Hematopoietic multipotent progenitor cell treated with erythropoietin and hydrocortisone succinate and interleukin-3 and kit ligand, for 8 days (in vitro differentiated cells): ENCODE data around the gene CHADL.
"Not testable (repeated sequence)": the region's sequence is repeated elsewhere in the genome, so short reads cannot be mapped to it uniquely, and the experiment has no call there.

ENCODE experiments used
- DNase-seq: peaks from one replicate; pipeline ENCODE4 v3.0.0-alpha.2; 2015

CHADL gene

DNA sequence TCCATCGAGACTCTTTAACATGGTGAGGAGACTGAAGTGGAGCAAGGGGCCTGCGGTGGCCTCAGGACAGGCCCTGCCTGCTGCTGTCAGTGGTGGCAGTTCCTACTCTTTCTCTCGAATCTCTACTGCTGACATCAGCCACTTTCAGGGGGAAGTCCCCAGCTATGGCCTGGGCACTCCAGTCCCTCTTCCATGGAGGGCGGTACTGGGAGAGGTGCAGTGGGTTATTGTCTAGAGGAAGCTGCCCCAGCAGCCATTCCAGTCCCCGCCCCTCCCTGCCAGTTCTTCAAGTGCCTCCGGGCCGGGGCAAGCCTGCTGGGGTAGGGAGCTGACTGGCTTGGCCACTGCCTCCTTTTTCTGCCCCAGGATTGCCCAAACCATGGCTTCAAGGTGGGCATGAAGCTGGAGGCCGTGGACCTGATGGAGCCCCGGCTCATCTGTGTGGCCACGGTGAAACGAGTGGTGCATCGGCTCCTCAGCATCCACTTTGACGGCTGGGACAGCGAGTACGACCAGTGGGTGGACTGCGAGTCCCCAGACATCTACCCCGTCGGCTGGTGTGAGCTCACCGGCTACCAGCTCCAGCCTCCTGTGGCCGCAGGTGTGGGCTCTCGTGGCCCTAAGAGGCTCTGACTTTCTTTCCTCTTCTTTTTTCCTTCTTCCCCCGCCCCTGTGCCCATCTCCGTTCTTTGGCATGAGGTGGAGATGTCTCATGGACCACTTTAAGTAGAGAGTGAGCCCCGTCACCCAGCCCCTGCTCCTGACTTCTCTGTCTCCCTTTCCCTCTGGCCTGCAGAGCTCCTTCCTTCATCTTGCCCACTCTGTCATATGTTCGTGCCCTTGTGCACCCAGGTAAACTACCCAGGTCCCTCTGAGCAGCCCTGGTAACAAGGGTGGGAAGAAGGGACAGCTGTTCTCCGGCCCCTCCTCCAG is 13.7 kb downstream of the CHADL start:
- DNase-seq: no peak

DNA sequence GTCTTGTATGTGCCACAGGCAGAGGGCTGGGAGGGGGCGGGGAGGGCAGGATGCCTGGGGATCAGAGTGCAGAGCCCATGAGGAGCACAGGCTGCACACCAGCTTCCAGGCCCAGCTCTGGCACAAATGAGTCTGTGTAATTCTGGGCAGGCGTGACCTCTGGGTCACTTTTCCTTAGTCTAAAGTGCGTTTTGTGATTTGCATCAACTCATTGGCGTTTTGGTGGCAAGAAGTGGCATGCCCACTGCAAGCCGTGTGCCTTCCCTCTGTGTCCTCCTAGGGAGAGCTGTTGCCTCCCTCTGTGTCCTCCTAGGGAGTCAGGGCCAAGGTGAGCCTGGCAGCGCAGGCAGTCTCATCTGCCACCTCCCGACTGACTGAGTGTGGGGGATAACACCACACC is 17.2 kb downstream of the CHADL start:
- no peak for DNase-seq

DNA sequence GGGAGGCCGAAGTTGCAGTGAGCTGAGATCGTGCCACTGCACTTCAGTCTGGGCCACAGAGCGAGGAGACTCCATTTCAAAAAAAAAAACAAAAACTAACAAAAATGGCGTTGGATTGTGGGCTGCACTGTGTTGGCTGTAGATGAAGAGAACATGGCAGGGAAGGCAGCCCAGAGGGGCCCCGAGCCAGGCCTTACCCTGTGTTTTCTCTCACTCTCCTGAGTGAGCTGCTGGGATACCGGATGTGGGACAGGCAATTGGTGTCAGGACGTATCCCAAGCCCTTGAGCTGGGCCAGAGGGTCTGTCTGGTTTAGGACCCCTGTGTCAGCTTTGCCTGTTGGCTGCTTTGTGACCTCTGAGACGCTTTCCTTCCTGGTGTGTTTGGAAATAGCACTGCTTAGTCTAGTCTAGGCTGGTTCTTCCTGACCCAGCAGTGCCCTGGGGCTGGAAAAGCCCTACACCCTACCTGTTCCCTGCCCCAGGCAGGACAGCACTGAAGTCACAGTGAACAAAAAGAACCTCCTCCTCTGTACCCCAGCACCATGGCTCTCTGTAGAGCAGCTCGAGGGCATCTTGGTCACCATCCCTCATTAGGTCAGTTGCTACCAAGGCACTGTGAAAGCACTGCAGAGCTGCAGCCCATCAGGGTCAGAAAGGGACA is 17.8 kb downstream of the CHADL start:
- no peak for DNase-seq

DNA sequence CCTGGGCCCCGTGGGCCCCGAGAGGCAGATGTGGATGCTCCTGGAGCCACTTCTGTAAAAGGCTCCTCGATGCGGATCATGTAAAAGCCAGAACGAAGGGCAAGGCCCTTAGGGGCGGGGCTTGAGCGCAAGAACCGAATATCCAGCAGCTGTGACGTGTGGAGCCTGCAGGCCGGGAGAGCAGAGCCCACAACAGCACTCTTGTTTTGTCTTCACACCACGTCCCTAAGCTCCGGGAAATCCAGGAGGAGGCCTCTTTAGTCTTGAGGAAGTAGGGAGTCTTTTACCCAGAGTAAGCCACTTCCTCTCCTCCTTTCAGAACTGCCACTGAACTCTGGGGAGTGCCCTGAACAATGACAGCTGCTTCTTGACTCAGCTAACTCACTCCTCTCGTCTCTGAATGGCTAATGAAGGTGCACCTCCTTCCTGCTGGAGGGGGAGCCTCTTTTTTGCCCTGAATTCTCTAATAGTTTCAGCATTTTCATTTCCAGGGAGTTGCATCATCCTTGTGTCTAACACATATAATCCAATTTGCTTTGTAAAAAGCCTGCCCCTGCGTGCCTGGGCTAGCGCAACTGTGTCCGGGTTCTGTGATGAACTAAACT is 23.1 kb downstream of the CHADL start:
- peak; percentile 41 for DNase-seq

DNA sequence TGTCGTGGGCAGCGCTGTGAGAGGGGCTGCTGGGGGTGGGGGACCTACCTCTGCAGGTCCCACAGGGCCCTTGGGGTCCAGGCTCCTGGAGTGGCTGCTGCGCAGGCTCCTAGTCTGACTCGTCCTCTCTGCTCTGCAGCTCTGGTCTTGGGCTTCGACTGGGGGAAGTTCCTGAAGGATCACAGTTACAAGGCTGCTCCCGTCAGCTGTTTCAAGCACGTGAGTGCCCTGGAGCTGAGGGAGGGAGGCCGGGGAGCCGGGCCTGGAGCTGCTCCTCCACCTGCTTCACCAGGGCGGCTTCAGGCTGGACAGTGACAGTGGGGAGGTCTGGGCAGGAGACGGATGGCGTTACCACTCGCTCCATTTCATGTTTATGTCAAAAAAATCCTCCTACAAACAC is 23.7 kb downstream of the CHADL start:
- DNase-seq: no peak

DNA sequence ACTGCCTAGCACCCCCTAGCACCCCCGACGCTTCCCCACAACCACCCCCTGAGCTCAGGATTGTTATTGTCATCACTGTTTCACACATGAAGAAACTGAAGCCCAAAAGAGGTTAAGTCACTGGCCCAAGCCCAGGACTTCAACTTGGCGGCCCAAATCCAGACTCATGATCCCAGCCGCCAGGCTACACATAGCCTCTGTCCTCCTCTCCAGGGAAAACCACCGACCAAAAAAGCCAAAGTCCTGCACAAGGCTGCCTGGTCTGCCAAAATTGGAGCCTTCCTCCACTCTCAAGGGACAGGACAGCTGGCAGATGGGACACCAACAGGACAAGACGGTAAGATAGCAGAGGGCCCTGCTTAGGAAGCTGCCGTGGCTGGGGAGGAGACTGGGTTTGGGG is 24.8 kb downstream of the CHADL start:
- no peak for DNase-seq

DNA sequence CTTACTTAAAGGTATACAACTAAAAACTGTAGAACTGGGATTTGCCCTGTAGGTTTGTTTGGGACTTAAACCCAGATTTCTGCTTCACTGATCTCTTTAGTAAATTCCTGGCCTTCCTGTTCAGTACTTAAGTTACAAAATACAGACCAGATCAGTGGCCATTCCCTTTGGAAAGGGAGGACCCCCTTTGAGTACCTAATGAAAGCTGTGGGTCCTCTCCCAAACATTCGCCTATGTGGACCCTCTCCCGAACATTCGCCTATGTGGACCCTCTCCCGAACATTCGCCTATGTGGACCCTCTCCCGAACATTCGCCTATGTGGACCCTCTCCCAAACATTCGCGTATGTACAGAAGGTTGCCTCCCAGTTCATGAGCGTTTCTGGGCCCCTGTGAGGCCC is 25.3 kb downstream of the CHADL start:
- no peak for DNase-seq

DNA sequence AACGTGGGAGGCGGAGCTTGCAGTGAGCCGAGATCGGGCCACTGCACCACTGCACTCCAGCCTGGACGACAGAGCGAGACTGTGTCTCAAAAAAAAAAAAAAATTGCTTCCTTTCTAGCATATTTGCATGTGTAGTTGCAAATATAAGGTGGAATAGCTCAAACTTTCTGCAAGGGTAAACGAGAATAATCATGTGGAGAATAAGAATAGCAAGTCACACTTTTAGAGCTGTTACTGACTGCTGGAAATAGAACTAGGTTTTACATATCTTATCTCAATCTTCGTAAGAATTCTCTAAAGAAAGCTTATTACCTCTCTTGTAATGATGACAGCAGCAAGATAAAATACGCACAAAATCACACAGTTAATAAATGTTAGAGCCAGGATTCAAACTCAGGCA is 34.0 kb downstream of the CHADL start:
- DNase-seq: no peak

DNA sequence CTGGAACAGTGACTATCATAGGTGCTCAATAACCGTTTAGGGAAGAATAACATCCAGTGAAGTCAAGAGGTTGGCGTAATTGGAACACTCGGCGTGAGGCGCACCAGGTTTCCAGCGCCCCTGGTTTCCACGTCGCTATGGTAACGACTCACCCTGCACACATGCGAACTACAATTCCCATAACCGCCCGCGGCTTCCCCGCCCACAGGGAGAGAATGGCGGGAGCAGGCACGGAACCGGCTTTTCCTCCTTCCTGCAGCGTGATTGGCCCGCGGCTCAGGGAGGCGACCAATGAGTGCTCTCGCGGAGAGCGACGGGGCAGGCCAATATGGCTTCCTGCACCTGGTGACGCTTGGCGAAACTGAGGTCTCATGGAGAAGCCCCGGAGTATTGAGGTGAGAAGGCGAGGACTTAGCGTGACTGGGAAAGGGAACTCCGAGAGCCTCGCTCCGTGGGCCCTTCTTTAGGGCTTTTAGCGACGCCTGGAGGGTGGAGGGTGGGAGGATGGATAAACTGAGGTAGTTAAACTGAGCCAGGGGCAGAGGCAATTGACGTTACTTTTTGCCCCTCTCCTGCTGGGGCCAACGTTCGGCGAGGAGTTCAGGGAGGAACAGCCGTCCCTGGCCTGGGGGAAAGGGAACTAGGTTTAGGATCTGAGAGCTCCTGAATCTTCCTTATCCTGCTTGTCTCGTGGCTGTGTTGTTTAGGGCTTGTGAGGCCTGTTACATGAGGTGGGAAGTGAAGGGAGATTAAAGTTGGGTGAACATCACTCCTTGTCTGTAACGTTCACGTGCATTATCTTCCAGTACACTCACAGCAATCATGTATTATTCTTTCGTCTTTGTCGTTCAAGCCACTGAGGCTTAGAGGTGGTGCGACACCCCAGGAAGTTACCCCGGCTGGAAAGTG is 35.5 kb downstream of the CHADL start, which contains the start of gene L3MBTL2:
TSS of gene L3MBTL2 (plus strand) at position 321 of the 909 bp plus-strand sequence. CDS start at position 372, 51 bp downstream.
- peak; percentile 98 for DNase-seq

DNA sequence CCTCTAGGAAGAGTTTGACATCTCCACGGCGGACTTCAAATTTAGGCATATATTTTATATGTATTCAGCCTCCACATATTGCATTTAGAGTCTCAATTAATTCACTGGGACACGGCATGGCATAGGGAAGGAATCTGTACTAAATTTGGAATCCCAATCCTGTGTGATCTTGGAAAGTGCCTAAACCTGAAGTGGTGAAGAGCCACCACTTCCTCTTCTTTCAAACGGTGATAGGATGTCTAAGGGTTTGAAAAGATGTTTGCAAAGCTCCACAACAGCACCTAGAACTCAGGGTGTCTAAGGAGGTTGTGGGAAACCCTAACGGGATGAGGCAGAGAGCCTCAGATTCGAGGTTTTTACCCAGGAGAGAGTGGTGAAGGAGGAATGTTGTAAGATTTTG is 36.7 kb downstream of the CHADL start:
- no peak for DNase-seq

DNA sequence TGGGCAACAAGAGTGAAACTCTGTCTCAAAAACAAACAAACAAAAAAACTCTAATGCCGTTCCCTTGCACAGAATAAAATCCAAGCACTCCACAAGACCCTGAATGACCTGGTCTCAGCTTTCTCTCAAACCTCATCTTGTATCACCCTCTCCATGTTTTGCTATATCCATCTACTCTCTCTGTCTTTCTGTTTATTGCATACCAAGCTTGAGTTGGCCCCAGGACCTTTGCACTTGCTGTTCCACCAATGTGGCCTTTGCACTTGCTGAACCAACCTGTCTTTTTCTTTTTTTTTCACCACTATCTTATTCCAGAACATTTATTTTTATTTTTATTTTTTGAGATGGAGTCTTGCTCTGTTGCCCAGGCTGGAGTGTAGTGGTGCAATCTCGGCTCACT is 37.6 kb downstream of the CHADL start:
- DNase-seq: no peak

DNA sequence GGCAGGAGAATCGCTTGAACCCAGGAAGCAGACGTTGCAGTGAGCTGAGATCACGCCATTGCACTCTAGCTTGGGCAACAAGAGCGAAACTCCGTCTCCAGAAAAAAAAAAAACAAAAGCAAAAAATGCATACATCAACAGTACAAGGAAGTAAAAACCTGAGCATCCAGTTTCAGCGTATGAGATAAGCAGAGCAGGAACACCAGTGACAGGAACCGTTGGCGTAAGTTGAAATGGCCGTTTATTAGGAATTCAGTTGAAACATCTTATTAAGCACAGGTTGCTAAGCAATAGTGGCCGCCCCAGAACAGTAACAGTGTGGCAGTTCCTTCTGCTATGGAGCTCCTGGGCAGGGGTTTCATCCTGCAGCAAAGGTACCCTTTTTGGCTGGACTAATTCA is 39.6 kb downstream of the CHADL start:
- no peak for DNase-seq

DNA sequence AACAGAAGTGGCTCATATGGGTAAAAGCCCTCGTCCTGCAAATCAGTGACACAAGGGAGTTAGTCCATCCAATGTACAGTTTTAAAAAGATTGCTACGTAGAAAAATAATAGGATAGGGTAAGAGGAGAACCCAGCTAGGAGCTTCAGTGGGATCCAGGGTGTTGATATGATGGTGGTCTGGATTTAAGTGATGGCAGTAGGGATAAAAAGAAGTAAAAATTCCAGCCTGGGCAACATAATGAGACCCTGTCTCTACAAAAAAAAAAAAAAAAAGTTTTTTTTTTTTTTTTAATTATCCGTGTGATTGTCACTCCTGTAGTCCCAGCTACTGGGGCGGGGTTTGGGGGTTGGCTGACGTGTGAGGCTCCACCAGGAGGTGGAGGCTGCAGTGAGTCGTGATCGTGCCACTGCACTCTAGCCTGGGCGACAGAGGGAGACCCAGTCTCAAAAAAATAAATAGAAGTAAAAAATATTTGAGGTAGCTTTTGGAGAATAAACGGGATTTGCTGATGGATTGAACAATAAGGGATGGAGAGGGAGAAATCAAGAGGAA is 42.6 kb downstream of the CHADL start:
- peak; percentile 57 for DNase-seq

DNA sequence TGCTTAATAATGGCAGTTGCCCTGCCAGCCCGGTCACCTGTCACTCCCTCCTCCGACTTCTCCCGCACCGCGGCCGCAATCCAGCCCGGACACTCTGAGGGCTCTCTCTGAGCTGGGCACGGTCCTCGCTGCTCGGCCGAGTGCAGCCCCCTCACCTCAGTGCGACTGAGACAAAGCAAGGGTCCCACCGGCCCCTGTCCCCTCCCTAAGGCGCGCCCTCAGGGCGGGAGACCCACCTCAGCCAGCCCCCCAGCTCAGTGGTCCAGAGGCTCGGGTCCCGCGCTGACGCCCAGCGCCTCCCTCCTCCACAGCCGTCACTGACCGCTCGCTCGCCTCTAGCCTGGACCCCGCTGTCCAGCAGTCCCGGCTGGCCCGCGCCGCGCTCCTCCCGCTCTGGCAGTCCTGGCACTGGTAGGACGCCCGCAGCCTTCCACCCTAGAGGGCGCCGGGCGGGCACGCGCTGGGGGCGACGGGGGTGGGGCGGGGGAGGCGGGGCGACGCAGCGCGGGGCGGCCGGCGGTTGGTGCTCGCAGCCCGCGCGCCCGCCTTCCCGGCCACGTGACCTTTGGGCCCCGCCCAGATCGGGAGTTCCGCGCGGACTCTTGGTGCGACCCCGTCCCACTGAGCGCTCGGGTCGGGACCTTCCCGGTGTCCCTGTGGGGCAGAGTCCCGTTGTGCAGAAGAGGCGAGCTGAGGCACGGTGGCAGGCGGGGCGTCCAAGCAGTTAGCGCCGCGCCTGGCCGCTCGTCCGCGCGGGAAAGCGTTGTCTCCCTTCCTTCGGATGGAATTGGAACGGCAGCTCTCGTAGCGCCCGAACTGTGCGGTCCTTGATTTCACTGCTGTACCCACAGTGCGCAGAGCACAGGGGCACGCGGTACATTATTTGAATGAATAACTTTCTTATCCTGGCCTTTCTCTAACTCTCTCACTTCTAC is 43.4 kb downstream of the CHADL start:
- DNase-seq: peak; percentile 76

DNA sequence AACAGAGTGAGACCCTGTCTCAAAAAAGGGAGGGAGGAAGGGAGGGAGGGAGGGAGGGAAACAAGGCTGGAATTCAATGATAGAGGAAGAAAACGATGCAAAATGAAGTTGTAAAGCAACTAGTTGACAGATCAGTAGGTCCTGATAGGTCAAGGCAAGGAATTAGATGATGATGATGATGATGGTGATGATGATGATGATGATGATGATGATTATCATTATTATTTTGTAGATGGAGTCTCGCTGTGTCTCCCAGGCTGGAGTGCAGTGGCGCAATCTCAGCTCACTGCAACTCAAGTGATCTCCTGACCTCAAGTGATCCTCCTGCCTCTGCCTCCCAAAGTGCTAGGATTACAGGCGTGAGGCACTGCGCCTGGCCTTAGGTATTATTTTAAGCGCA is 46.9 kb downstream of the CHADL start:
- no peak for DNase-seq

DNA sequence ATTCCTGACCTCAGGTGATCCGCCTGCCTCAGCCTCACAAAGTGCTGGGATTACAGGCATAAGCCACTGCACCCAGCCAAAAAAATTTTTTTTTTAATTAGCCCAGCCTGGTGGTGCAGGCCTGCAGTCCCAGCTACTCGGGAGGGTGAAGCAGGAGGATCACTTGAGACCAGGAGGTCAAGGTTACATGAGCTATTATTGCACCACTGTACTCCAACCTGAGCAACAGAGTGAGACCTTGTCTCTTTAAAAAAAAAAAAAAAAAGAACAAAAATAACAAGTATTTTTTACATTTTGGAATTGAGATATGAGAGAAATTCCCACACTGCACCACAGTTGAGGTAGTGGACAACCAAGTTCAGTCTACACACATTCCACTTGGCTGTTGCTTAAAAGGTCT is 49.3 kb downstream of the CHADL start:
- DNase-seq: no peak

DNA sequence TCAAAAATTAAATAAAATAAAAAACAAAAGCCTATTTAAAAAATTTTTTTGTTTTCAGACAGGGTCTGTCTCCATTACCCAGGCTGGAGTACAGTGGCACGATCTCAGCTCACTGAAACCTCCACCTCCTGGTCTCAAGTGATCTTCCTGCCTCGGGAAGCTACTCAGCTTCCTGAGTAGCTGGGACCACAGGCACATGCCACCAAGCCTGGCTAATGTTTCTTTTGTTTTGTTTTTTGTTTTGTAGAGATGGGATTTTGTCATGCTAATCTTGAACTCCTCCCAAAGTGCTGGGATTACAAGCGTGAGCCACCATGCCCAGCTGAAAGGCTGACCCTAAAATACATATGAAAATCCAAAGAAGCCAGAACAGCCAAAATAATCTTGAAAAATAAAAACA is 56.1 kb downstream of the CHADL start:
- DNase-seq: no peak

DNA sequence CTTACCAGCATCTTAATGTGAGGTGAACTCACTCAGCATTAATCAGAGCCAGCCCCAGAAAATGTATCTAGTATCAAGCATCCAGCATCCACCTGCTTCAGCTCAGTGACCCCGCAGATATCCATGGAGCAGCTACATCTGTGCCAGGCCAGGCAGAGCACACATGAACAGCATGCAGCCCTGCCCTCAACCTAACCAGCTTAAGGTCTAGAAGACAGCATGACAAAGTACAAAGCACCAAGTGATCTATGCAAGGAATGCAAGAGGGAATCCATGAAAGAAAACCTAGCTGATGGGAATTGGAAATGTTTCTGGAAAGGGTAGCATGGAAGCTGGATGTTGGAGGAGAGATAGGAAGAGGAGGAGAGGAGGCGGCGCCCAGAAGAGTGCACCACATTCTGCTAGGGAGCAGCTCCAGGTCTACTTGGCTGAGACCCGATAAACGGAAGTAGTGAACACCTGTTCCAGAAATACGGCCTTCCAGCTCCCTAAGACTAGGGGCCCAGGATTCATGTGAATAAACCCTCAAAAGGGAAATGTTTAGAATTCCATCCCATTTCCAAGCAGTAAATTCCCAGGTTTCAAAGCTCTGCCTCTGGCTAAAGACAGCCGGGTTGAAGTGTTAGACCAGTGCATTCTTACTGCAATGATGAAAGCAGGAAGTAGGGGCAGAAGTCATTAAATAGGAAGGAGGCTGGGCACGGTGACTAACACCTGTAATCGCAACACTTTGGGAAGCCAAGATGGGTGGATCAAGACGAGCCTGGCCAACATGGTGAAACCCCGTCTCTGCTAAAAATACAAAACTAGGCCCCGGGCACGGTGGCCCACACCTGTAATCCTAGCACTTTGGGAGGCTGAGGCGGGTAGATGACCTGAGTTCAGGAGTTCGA is 59.1 kb downstream of the CHADL start:
- DNase-seq: no peak

DNA sequence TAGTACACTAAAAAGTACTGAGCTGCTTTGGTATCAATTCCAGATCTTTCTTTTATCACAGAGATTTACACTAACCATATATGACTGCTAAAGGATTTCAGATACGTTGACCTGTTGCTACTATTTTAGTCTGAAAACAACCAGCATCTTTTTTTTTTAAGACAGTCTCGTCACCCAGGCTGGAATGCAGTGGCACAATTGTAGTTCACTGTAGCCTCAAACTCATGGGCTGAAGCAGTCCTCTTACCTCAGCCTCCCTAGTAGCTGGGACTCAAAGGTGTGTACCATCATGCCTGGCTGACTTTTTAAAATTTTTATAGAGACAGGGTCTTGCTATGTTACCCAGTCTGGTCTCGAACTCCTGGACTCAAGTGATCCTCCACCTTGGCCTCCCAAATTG is 59.8 kb downstream of the CHADL start:
- DNase-seq: no peak

DNA sequence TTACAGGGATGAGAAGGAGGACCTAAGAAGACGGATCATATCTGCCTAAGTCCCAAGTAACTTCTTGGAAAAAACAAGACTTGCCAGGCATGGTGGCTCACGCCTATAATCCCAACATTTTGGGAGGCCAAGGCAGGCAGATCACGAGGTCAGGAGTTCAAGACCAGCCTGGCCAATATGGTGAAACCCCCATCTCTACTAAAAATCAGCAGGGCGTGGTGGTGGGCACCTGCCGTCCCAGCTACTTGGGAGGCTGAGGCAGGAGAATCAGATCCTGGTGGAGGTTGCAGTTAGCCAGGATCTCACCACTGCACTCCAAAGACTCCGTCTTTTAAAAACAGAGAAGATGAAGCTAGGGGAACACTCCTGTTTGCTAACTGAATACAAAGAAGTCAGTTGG is 60.4 kb downstream of the CHADL start:
- DNase-seq: not testable (repeated sequence)
